Myocyte (in vitro differentiated cells): Measurements from ENCODE around the gene GMPR2. TPM values are rescaled to one million over a fixed set of nuclear protein-coding genes. Genes with fewer than 3 reads are reported as not detected.

Experiments
- DNase-seq: peaks from one replicate; pipeline ENCODE4 v3.0.0-alpha.2; 2012; ENCODE audit warnings: low read depth
- total RNA-seq: library from RNA; depleted of rRNA; stranded (reverse); fragments of >200 nt; gene quantifications from 2 replicates; pipeline ENCODE4 v1.2.3, GENCODE V29; 2014

GMPR2 gene
- total RNA-seq, 1 donor from 2014 or later = 60.8 TPM

GRCh38 chr14:24283796-24284460 lies 51.2 kb downstream of the GMPR2 start:
- DNase-seq = no peak

GRCh38 chr14:24284501-24285035 lies 51.8 kb downstream of the GMPR2 start:
- no peak for DNase-seq

GRCh38 chr14:24285351-24285750 lies 52.6 kb downstream of the GMPR2 start:
- no peak for DNase-seq

- DNase-seq = no peak
Measured at GRCh38 chr14:24286996-24287395, 54.3 kb downstream of the GMPR2 start.

Other genes with a start within 250 kb of the GMPR2 start
- gene DHRS4L2, start 244.0 kb upstream of the GMPR2 start, total RNA-seq = 5.7 and 5.8 TPM in 2 replicates
- gene CARMIL3, start 180.9 kb upstream of the GMPR2 start, total RNA-seq = 0.19 TPM in 1 of 2 replicates, not detected in the other
- gene CPNE6, start 161.4 kb upstream of the GMPR2 start, total RNA-seq = not detected in 2 replicates
- 8.2 and 8.7 TPM in 2 replicates for gene PCK2, start 138.6 kb upstream of the GMPR2 start, total RNA-seq
- 94.6 and 112 TPM in 2 replicates for gene DCAF11, start 118.2 kb upstream of the GMPR2 start, total RNA-seq
- 4.3 and 4.5 TPM in 2 replicates for gene NRL, start 118.0 kb upstream of the GMPR2 start, total RNA-seq
- gene FITM1, start 102.3 kb upstream of the GMPR2 start, total RNA-seq = 144 and 180 TPM in 2 replicates
- 423 and 428 TPM in 2 replicates for gene PSME1, start 96.7 kb upstream of the GMPR2 start, total RNA-seq
- 18.8 and 25.4 TPM in 2 replicates for gene EMC9, start 91.3 kb upstream of the GMPR2 start, total RNA-seq
- 107 and 129 TPM in 2 replicates for gene PSME2, start 86.3 kb upstream of the GMPR2 start, total RNA-seq
- gene RNF31, start 85.4 kb upstream of the GMPR2 start, total RNA-seq = 57.6 and 60.4 TPM in 2 replicates
- 48.6 and 94.1 TPM in 2 replicates for gene IRF9, start 71.7 kb upstream of the GMPR2 start, total RNA-seq
- 1.1 and 1.6 TPM in 2 replicates for gene REC8, start 60.8 kb upstream of the GMPR2 start, total RNA-seq
- 85.4 and 99.4 TPM in 2 replicates for gene IPO4, start 44.1 kb upstream of the GMPR2 start, total RNA-seq
- gene TM9SF1, start 37.5 kb upstream of the GMPR2 start, total RNA-seq = 59.5 and 76.3 TPM in 2 replicates
- not detected in 2 replicates for gene TSSK4, start 27.2 kb upstream of the GMPR2 start, total RNA-seq
- gene CHMP4A, start 19.4 kb upstream of the GMPR2 start, total RNA-seq = 42.1 and 49.6 TPM in 2 replicates
- 16.6 and 16.7 TPM in 2 replicates for gene MDP1, start 16.9 kb upstream of the GMPR2 start, total RNA-seq
- gene NEDD8, start 562 bp upstream of the GMPR2 start, total RNA-seq = 196 and 233 TPM in 2 replicates
- 39.2 and 48.7 TPM in 2 replicates for gene TINF2, start 9.7 kb downstream of the GMPR2 start, total RNA-seq
- 0.08 and 0.99 TPM in 2 replicates for gene TGM1, start 30.2 kb downstream of the GMPR2 start, total RNA-seq
- gene RABGGTA, start 38.7 kb downstream of the GMPR2 start, total RNA-seq = 26.3 TPM in 2 replicates
- 17.5 and 25.1 TPM in 2 replicates for gene DHRS1, start 66.9 kb downstream of the GMPR2 start, total RNA-seq
- gene NOP9, start 66.9 kb downstream of the GMPR2 start, total RNA-seq = 27.9 and 28.9 TPM in 2 replicates
- not detected in 2 replicates for gene CIDEB, start 75.0 kb downstream of the GMPR2 start, total RNA-seq
- 2.7 and 3.2 TPM in 2 replicates for gene LTB4R2, start 77.2 kb downstream of the GMPR2 start, total RNA-seq
- 0.67 and 0.68 TPM in 2 replicates for gene LTB4R, start 78.6 kb downstream of the GMPR2 start, total RNA-seq
- gene ADCY4, start 102.1 kb downstream of the GMPR2 start, total RNA-seq = not detected in 2 replicates
- not detected in 2 replicates for gene RIPK3, start 107.1 kb downstream of the GMPR2 start, total RNA-seq
- 19.4 and 23.2 TPM in 2 replicates for gene NFATC4, start 135.3 kb downstream of the GMPR2 start, total RNA-seq
- gene NYNRIN, start 166.1 kb downstream of the GMPR2 start, total RNA-seq = 0.05 and 0.21 TPM in 2 replicates
- gene CBLN3, start 196.7 kb downstream of the GMPR2 start, total RNA-seq = 1.0 and 1.2 TPM in 2 replicates
- 28.0 and 29.6 TPM in 2 replicates for gene KHNYN, start 197.0 kb downstream of the GMPR2 start, total RNA-seq
- 24.2 and 27.5 TPM in 2 replicates for gene SDR39U1, start 209.8 kb downstream of the GMPR2 start, total RNA-seq